HepG2 (cell line): ENCODE measurements around the gene RALBP1.
"Not testable (repeated sequence)": the region's sequence is repeated elsewhere in the genome, so short reads cannot be mapped to it uniquely, and the experiment has no call there.

Experiments
- CEBPB ChIP-seq: IDR thresholded peaks from 2 replicates; pipeline ENCODE4 v1.6.1; 2011; ENCODE audit warnings: low read depth, low read length, improper control_type of control experiment, borderline replicate concordance
- CTCF ChIP-seq: sonication (generic); formaldehyde crosslinking; IDR thresholded peaks from 2 replicates; pipeline ENCODE4 v1.5.0; 2020; ENCODE audit warnings: mild to moderate bottlenecking, missing genetic modification reagents, moderate library complexity
- DZIP1 ChIP-seq: sonication (generic); formaldehyde crosslinking; IDR thresholded peaks from 2 replicates; pipeline ENCODE4 v1.5.0; 2020; ENCODE audit warnings: mild to moderate bottlenecking, missing genetic modification reagents
- EZH2 ChIP-seq: conservative IDR thresholded peaks from 2 replicates; pipeline ENCODE4 v1.6.1; 2012; ENCODE audit warnings: mild to moderate bottlenecking, low read depth, low read length, moderate library complexity
- HDAC2 ChIP-seq: sonication (generic); formaldehyde crosslinking; IDR thresholded peaks from 2 replicates; pipeline ENCODE4 v1.4.0; 2020; ENCODE audit warnings: missing genetic modification reagents
- MTA1 ChIP-seq: sonication (generic); formaldehyde crosslinking; IDR thresholded peaks from 2 replicates; pipeline ENCODE4 v1.4.0; 2020; ENCODE audit warnings: missing genetic modification reagents, mild to moderate bottlenecking, borderline replicate concordance
- NFE2L1 ChIP-seq: sonication (generic); formaldehyde crosslinking; IDR thresholded peaks from 2 replicates; pipeline ENCODE4 v1.4.0; 2020; ENCODE audit warnings: missing genetic modification reagents, mild to moderate bottlenecking, borderline replicate concordance
- TP53 ChIP-seq: sonication (generic); formaldehyde crosslinking; conservative IDR thresholded peaks from 2 replicates; pipeline ENCODE4 v1.4.0; 2020; ENCODE audit warnings: missing genetic modification reagents
- ZNF350 ChIP-seq: sonication (generic); formaldehyde crosslinking; IDR thresholded peaks from 2 replicates; pipeline ENCODE4 v1.4.0; 2020; ENCODE audit warnings: mild to moderate bottlenecking, low read depth, missing genetic modification reagents, borderline replicate concordance
- ZSCAN22 ChIP-seq: sonication (generic); formaldehyde crosslinking; IDR thresholded peaks from 2 replicates; pipeline ENCODE4 v1.4.0; 2020; ENCODE audit warnings: mild to moderate bottlenecking, missing genetic modification reagents

GRCh38 chr18:9433122-9433521, 42.2 kb upstream of the RALBP1 start:
- not testable (repeated sequence) for TF ChIP-seq MTA1; TP53 (CRISPR knock-in tag); ZSCAN22 (CRISPR knock-in tag); ZNF350; CTCF (CRISPR knock-in tag); HDAC2; DZIP1 (CRISPR knock-in tag); CEBPB; EZH2; NFE2L1 (CRISPR knock-in tag)
